HG03103 (cell line): ENCODE data around the gene ADAMTSL3.
"Not testable (repeated sequence)": the region's sequence is repeated elsewhere in the genome, so short reads cannot be mapped to it uniquely, and the experiment has no call there.

ENCODE experiments used
- ATAC-seq: cut with Tn5 transposase; IDR thresholded peaks from one replicate; pipeline ENCODE4 v1.9.1; 2021; ENCODE audit warnings: low read depth; ENCODE audit not compliant: unreplicated experiment

The ADAMTSL3 gene

GRCh38 chr15:83699028-83699427 is 45.1 kb downstream of the ADAMTSL3 start:
- ATAC-seq = no peak

DNA sequence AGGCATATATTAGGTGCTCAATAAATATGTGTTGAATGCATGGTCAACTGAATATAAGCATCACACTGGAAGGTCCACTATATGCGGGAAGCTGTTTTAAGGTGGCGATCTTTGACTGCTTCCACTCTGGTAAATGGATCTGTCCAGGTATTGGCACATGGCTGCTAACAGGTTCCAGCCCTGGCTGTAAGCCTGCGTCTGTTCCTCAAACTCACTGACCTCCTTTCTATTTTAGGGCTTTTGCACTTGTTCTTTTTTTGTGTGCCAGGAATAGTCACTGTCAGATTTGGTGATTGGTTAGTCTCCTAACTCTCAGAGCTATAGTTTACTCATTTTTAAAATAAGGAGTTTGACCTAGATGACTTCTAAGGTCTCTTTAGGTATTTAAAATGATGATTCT is 46.2 kb downstream of the ADAMTSL3 start:
- no peak for ATAC-seq

DNA sequence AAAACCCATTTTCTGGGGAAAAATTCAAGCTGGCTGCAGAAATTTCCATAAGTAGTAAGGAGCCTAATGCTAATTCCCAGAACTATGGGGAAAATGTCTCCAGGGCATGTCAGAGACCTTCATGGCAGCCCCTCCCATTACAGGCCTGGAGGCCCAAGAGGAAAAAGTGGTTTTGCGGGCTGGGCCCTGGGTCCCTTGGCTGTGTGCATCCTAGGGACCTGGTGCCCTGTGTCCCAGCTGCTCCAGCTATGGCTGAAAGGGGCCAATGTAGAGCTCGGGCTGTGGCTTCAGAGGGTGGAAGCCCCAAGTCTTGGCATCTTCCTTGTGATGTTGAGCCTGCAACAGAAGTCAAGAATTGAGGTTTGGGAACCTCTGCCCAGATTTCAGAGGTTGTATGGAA is 48.4 kb downstream of the ADAMTSL3 start:
- not testable (repeated sequence) for ATAC-seq

DNA sequence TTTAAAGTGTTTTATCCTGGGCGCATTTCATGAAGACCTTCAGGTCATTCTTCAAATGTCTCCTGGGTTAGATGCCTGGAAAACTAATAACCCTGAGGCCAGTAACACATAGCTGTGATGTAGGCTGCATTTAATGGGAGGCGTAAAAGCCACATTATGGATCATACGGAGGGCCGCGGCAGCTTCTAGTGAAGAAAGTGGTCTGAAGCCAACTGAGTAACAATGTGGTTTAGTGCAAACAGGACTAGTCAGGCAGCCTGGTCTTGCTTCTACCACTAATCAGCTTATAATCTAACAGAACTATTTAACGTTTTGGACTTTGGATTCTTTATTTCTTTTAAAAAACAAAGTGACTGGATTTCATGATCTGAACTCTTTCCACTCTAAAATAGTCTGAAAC is 54.4 kb downstream of the ADAMTSL3 start:
- ATAC-seq = no peak

DNA sequence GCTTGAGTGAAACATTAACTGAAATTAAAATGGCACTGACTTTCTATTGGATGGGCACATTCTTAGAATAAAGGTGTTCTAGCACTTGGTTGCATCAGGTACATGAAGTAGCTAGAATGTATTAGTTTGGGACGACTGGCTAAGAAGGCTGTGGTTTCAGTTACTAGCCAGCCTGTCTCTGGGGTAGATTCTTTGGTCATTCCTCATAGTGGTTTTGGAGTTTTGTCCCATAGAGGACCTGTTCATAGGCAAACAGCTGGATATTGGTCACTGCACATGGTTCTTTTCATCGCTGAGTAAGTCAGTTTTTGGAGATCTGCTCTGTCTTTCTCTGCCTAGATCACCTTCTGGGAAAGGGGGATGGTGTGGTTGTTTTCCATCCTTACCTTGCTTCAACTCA is 55.3 kb downstream of the ADAMTSL3 start:
- ATAC-seq = no peak

DNA sequence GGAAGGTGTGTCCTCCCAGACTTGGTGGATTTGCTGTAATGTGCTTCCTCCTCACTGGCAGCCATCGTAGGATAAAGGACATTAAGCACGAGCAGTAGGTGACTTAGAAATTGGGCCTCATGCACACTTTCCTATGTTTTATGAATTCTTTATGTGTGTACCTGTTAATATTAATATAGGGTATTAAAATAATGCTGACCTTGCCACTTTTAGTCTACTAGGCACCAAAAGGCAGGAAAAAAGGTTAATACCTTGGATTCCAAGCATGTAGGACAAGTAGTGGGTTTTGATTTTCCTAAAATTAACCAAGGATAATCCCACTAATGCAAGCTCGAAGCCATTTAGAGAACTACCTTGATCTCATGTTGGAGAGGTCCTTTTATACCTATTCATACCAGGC is 55.9 kb downstream of the ADAMTSL3 start:
- ATAC-seq = no peak

GRCh38 chr15:83710452-83710851 is 56.5 kb downstream of the ADAMTSL3 start:
- ATAC-seq = no peak

DNA sequence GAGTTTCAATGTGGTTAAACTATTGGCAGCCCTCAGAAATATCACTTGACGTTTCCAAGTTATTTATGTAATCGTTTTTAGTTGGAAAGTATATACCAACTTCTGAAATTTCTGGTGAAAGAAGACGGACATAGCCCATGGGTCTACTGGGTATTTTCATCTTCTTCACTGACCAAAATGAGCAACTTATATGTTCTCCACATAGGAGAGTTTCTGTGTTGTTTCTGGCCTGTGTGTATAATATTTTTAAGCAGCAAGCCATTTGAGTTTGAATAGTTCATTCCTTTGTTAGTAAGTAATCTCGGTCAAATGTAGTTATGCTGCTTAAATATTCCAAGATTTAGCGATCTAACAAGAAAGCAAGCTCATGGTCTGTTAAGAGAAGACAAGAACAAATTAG is 57.3 kb downstream of the ADAMTSL3 start:
- ATAC-seq = no peak

DNA sequence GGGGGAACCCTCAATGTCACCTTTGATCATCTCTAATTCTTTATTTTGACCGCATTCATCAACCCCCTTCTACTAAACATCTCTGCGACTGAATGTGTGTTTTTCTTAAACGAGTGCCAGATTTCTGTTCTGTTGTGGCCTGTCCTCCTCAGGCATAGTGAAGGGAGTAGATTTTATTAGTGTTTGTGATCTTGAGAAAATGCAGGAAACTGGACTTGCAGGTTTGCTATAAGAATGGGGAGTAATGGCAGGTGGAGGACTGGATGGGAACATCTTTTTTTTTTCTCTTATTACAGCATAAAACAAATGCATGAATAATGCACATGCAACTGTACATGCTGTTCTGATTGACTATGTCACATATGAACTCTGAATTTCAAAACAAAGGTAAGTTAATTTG is 59.3 kb downstream of the ADAMTSL3 start:
- ATAC-seq = no peak

DNA sequence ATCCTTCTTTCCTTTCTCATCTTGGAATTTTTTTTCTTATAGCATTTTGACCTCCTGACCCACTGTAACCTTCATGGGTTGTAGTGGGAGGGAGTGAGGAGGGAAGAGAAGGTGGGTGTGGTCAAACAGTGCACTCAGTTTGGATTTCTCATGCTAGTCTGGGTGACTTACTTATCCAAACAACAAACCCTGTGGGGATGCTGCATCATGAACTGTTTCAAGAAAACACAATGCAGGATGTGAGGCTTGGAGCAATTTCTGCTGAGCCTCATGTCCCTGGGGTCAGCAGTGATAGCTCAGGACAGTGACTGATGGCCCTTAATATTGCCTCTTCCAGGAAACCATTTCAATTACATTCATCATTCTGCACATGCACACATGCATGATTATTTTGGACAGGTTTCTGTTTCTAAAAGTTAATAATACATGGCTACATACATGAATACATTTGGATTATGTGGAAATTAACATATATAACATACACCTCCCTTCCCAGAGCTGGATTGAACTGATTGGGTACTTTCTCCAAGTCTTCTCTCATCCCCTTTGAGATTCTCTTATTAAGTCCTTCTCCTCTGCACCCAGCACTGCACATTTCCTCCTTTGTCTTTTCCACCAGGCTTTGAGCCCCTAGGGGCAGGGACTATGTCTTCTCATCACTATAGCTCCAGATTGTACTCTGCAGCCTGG is 61.2 kb downstream of the ADAMTSL3 start:
- no peak for ATAC-seq

- ATAC-seq = no peak
These were observed 62.7 kb downstream of the ADAMTSL3 start for GRCh38 chr15:83716605-83717004.

GRCh38 chr15:83717010-83717409 is 63.1 kb downstream of the ADAMTSL3 start:
- no peak for ATAC-seq

DNA sequence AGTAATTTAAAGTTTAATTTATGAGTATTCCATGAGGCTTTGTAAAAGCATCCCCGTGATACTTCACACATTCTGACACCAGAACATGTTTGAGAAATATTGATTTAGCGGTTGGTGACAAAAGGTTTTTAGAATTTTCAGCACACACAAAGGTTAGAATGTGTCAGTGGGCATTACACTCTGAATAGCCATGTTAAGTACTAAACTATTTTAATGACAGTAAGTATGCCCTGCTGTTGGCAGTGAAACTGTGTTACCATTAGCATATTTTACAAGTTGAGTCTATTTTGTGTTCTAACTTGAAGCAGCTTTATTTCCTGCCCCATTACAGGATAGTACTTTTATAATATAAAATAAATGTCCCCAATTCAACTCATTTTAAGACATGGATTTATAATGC is 66.5 kb downstream of the ADAMTSL3 start:
- ATAC-seq = no peak

- ATAC-seq = no peak
These were observed 67.1 kb downstream of the ADAMTSL3 start for GRCh38 chr15:83721031-83721430.

- ATAC-seq = no peak
These were observed 68.1 kb downstream of the ADAMTSL3 start for GRCh38 chr15:83721981-83722380.

- ATAC-seq = no peak
These were observed 69.3 kb downstream of the ADAMTSL3 start for GRCh38 chr15:83723216-83723615.

DNA sequence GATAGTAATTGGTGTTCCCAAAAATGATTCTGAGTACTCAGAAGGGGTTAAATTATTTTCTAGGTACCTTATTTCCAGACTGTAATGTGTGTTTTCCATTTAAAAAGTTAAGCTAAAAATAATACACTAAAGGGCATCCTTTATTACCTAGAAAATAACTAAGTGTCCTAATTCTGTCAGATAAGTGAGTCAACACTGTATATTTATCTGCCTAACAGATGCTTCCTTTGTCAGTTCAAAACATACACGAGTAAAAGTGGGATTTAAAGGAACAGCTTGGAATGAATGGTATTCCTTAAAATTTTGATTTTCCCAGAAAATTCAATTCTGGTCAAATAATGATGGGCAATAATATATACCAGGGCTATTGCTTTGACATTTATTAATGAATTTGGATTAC is 78.3 kb downstream of the ADAMTSL3 start:
- ATAC-seq = no peak

- ATAC-seq = no peak
These were observed 78.8 kb downstream of the ADAMTSL3 start for GRCh38 chr15:83732770-83733169.

GRCh38 chr15:83733206-83733605 is 79.3 kb downstream of the ADAMTSL3 start:
- ATAC-seq = no peak

DNA sequence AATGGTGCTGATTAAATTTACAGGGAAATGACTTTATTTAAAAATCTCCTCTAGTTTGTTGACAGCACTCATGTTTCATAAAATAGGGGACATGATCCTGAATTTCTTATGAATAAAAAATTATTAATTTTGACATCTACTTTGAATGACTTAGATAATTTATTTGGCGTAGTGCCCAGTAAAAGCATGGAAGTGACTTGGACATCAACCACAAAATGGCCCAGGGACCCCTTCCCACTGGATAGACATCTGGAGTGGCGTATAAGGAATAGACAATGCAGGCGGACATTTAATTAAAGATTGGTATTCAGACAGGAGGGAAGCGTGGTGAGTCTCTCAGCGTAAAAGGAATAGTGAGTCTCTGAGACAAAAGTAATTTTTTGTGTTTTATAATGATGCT is 79.8 kb downstream of the ADAMTSL3 start:
- ATAC-seq = no peak

- no peak for ATAC-seq
These were observed 80.6 kb downstream of the ADAMTSL3 start for GRCh38 chr15:83734487-83734886.

GRCh38 chr15:83739629-83740028 is 85.7 kb downstream of the ADAMTSL3 start:
- no peak for ATAC-seq

- no peak for ATAC-seq
These were observed 91.8 kb downstream of the ADAMTSL3 start for GRCh38 chr15:83745771-83746170.
